Measurements from ENCODE around the gene PLXNA2.

GRCh38 chr1:208019257-208019656, 224.9 kb downstream of the PLXNA2 start:
- TF ChIP-seq CTCF (conservative IDR thresholded peaks at IDR 0.05; ENCODE audit: low read depth, low read length) (no peak), POLR2A (IDR thresholded peaks at IDR 0.05; ENCODE audit: low read depth, low read length) (no peak), BHLHE40 (IDR thresholded peaks at IDR 0.05; ENCODE audit: low read depth, low read length) (no peak), FOS (IDR thresholded peaks at IDR 0.05; ENCODE audit: low read depth, low read length) (no peak), ELK1 (IDR thresholded peaks at IDR 0.05; ENCODE audit: borderline replicate concordance, low read depth, low read length) (no peak)
